GM12801 (cell line): Measurements from ENCODE around the gene IFNA6.

Experiments
- CTCF ChIP-seq: IDR thresholded peaks from one replicate; pipeline ENCODE4 v1.5.1; 2011; ENCODE audit warnings: control low read depth; ENCODE audit not compliant: insufficient read length; ENCODE audit errors: extremely low read depth

The IFNA6 gene

GRCh38 chr9:21350787-21351186 lies at the start of gene IFNA6:
IFNA6 (minus strand) TSS chr9:21350887; CDS start chr9:21350887, 0 bp downstream.
- no peak for TF ChIP-seq CTCF

GRCh38 chr9:21399956-21400355 lies 49.3 kb upstream of the IFNA6 start:
- TF ChIP-seq CTCF, result no peak

- TF ChIP-seq CTCF, result no peak
Observed at GRCh38 chr9:21398955-21399489, 48.3 kb upstream of the IFNA6 start.

- no peak for TF ChIP-seq CTCF
Observed at GRCh38 chr9:21395778-21396717, 45.4 kb upstream of the IFNA6 start.

- no peak for TF ChIP-seq CTCF
Observed at GRCh38 chr9:21392270-21392669, 41.6 kb upstream of the IFNA6 start.

GRCh38 chr9:21385131-21385670 lies 34.5 kb upstream of the IFNA6 start, which contains the start of gene IFNA2:
IFNA2 (minus strand) TSS chr9:21385398; CDS start chr9:21385329, 69 bp downstream.
- no peak for TF ChIP-seq CTCF

GRCh38 chr9:21383627-21384026 lies 32.9 kb upstream of the IFNA6 start:
- TF ChIP-seq CTCF, result no peak
